GM19035 (cell line): ENCODE measurements around the gene GDPD1.
"Not testable (repeated sequence)": the region's sequence is repeated elsewhere in the genome, so short reads cannot be mapped to it uniquely, and the experiment has no call there.

Source experiments
- ATAC-seq: cut with Tn5 transposase; IDR thresholded peaks from one replicate; pipeline ENCODE4 v1.9.1; 2021; ENCODE audit not compliant: unreplicated experiment

GDPD1 gene

GRCh38 chr17:59311521-59311920 is 91.2 kb downstream of the GDPD1 start:
- not testable (repeated sequence) for ATAC-seq

DNA sequence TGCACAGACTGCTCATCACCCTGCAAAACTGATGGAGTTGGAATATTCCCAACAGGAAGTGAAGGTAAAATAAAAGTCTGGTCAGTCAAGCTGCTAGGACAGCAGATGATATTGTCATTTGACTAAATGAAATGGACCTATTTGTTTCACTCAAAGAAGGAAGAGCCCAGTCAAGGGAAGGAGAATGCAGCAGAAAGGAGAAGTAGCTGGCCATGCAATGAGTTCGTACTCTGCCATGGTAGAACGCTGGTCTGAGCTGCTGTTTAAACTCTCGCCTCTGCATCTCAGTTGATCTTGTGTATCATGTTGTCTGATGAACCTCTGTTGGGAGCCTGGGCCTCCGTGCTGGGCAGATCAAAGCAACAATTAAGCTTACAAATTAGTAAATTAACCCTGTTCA is 95.6 kb downstream of the GDPD1 start:
- no peak for ATAC-seq
